Cerebellar cortex (tissue), 1 donor: ENCODE results near the gene TNFAIP8L3.
"Not testable (repeated sequence)": the region's sequence is repeated elsewhere in the genome, so short reads cannot be mapped to it uniquely, and the experiment has no call there.

Source experiments
- DNase-seq: peaks from one replicate; pipeline ENCODE4 v3.0.0-alpha.2; 2015; ENCODE audit warnings: low spot score

TNFAIP8L3 gene

DNA sequence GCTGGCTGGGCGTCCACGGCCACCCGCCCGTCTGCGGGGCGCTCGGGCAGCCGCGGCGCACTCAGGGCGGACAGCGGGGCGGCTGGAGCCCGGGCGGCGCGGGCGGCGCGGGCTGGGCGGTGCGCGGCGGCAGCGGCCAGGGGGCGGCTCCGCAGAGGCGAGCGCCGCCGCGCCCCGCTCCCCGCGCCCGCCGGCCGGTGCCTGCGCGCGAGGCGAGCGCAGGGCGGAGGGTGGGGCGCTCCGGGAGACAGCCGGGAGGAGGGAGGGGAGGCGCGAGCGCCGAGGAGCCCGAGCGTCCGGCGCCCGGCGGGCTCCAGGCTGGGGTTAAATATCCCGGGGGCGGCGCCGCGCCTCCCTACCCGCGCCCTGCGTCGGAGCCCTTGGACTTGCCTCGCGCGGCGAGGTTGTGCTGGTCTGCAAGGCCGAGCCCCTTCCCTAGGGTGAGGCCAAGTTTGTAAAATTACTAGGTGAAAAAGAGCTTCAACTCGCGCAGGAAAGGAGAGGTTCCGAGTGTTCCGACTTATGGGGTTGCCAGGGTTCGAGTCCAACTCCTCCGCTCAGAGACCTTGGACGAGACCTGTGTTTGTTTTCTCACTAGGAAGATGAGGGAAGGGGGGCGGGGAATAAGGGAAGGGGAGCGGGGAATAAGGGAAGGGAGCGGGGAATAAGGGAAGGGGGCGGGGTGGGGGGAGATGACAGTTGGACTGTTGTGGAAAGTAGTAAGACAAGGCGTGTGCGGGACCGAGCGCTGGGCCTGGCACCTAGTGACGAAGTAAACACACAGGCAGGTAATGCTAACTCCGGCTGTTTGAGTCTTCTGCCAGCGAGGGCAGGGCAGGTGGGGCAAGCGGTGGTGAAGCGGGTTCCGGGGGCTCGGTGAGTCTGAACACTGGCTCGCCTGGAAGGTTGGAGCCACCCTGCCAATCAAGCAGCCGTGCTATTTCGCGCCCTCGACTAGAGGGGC, at the start of gene TNFAIP8L3:
Gene TNFAIP8L3, minus strand, starts transcription at position 301 of the 964 bp plus-strand sequence. CDS start 311 bp downstream, outside the sequence.
- DNase-seq: no peak

- no peak for DNase-seq
Observed at GRCh38 chr15:51144021-51144532, 49.4 kb upstream of the TNFAIP8L3 start.

DNA sequence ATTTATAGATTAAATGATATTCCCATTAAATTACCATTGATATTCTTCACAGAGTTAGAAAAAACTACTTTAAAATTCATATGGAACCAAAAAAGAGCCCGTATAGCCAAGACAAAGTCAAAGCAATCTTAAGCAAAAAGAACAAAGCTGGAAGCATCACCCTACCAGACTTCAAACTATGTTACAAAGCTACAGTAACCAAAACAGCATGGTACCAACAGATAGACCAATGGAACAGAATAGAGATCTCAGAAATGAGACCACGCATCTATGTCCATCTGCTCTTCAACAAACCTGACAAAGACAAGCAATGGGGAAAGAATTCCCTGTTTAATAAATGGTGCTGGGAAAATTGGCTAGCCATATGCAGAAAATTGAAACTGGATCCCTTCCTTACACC, 45.6 kb upstream of the TNFAIP8L3 start:
- DNase-seq: not testable (repeated sequence)

GRCh38 chr15:51139091-51139490, 44.4 kb upstream of the TNFAIP8L3 start:
- DNase-seq: no peak

GRCh38 chr15:51137880-51138430, 43.2 kb upstream of the TNFAIP8L3 start:
- DNase-seq: no peak

DNA sequence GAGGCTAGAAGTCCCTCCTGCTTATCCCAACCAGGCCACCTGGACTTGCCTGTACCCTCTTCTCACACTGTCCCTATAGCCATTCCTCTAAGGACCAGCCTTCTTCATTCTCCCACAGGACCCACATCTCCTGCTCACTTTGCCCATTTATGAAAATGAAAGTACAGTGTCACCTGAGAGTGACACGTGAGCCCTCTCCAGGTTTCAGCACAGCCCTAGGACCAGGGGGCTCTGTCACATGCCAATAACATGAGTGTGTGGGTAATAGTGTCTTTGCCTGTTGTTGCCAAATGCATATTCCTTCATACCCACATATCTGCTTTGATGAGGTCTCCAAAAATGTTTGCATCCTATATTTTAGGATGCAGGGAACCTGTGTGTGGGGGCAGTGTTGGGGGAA, 42.3 kb upstream of the TNFAIP8L3 start:
- no peak for DNase-seq

DNA sequence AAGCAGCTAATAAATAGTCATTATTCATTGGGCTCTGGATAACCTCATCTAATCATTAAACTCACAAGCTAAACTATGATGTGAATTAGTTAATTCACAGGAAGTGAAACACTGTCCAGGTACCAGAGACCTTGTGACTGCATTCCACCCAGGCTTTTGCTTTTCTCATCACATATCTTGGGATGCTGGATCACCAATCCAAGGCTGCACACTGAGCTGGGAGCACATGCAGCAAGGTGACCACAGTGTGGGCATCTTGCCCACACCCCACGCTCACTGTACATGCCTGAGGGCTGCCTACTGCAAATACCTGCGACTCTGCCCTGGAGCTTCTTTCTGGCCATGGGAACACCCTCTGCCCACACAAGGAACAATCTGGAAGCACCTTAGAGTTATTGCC, 40.6 kb upstream of the TNFAIP8L3 start:
- no peak for DNase-seq

DNA sequence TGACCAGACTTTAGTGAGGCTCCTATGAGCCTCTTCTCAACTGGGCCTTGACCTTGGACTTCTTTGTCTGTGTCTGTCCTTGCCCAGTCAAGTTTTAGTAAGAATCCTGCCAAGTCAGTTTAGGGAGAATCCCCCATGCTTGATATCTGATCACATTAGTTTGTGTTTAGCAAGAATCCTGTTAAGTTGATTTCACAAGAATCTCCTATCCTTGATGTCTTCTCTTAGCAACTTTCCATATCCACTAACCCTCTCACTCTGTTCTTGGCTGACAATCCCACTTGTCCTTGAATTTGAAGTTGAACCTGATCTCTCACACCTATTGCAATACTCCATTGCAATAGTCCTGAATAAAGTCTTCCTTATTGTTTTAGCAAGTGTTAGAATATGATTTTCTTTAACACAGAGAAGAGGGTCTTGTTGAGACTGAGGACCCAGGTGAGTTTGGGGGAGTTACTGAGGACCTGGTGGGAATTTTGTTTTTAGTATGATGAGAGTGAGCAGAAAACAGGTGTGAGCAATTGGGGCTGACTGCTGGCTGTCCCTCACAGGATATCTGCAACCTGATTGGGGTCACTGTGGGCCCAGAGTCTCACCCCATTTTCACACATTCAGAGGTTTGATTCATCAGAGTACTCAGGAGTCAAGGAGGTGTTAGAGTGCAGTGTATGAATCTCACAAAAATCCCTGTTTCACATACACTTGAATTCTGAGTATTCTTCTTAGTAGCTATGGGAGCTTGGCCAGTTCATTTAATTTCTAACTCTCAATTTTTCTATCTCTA, 39.9 kb upstream of the TNFAIP8L3 start:
- no peak for DNase-seq

- no peak for DNase-seq
Observed at GRCh38 chr15:51133140-51133765, 38.5 kb upstream of the TNFAIP8L3 start.

GRCh38 chr15:51132384-51133139, 37.9 kb upstream of the TNFAIP8L3 start:
- peak; percentile 22 for DNase-seq

- no peak for DNase-seq
Observed at GRCh38 chr15:51131596-51132290, 37.0 kb upstream of the TNFAIP8L3 start.

- DNase-seq: no peak
Observed at GRCh38 chr15:51130344-51130743, 35.6 kb upstream of the TNFAIP8L3 start.

DNA sequence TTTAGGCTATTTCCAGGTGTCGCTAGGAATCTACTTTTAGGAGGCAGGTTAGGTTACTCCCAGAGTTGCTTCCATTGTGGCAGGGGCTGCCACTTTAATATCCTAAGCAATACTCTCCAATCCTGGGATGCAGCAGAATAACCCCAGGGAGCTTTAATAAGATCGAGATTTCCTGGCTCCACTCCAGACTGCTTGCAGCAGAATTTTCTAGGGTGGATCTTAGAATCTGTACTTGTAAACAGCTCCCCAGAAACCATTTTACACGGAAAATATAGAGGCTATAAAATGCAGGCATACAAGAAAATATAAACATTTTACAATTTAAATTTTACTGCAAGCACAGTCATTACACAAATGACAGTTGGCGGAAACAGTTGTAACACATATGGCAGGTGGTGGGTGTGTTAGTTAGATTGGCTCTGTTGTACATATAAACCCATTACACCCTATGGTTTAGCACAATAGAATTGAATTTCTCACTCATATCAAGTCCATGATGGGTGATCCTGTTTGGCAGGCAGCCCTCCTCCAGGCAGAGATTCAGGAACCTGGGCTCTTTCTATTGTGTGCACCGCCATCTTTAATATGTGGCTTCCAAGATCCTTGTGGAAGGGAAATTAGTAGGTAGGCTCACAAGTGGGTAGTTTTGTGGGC, 35.0 kb upstream of the TNFAIP8L3 start:
- peak; percentile 4 for DNase-seq

- no peak for DNase-seq
Observed at GRCh38 chr15:51128701-51129100, 34.0 kb upstream of the TNFAIP8L3 start.

GRCh38 chr15:51126842-51127241, 32.1 kb upstream of the TNFAIP8L3 start:
- no peak for DNase-seq

DNA sequence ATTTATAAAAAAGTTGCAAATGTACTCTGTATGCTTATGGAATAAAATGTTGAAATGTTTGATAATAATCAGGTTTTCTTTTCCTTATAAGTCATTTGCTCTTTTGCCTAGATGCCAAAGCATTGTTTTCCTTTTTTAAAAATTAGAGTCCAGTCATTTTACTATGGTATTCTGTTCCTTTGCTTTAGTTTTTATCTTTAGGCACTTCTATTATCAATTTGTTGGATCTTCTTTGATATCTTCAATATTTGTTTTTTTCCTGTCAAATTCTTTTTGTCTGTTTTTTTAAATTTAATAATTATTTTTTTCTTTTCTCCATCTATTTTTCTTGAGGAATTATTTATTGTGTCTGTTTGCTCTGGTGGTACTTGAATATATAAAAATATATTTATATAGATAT, 28.3 kb upstream of the TNFAIP8L3 start:
- DNase-seq: not testable (repeated sequence)

DNA sequence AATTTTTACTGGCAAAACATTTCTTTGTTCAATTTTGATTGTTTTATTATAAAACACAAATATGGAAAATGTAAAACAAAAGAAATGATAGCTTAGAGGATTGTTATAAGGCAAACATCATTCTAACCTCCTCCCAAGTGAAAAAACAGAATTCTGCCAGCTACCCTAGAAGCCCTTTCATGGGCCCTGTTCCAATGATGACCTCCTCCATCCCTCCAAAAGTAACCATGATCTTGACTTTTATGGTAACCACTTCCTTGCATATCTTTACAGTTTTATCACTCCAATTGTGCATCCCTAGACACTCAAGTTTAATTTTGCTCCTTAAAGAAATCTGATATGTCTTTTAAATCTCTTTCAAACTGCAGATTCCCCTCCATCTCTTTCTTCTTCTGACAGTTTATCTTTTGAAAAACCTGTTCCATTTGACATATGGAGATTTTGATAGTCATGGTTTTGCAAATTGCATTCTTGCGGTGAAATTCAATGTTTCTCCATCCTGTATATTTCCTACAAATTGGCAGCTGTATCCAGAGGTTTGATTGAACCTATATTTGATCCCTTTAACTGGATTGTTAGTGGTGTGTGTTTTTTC, 27.0 kb upstream of the TNFAIP8L3 start:
- DNase-seq: no peak

DNA sequence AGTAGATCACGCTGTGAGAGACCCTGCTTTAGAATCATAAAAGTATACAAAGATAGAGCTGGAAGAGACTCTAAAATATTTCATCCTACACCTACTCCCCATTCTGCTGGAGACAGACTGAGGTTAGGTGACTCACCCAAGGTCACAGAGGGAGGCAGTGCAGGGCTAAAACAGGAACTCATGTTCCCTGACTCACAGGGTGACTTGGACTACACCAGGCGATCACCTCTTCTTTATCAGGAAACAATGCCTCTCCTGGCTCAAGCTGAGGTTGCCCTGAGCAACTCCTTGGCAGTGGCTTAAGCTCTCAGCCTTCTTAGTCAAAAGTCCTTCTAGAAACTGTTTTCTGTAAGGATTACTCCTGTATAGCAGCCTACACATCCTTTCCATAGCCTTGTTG, 26.4 kb upstream of the TNFAIP8L3 start:
- no peak for DNase-seq

DNA sequence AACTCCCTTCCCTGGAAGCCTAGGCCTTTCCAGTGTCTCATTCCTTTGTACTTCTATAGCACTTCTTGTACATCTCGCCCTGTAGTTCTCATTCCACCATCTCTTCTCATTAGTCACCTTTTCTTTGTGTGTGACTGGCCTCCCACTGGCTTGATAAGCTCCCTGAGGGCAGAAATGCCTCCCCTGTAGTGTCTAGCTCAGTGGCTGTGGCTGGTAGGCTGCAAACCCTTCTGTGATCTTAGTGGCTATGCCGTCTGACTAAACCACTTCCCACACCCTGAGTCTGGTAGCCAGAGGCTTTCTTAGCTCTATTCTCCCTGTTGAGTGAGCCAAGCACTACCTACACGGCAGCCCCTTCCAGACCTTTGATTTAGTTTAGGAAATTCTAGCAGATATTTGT, 24.4 kb upstream of the TNFAIP8L3 start:
- no peak for DNase-seq

DNA sequence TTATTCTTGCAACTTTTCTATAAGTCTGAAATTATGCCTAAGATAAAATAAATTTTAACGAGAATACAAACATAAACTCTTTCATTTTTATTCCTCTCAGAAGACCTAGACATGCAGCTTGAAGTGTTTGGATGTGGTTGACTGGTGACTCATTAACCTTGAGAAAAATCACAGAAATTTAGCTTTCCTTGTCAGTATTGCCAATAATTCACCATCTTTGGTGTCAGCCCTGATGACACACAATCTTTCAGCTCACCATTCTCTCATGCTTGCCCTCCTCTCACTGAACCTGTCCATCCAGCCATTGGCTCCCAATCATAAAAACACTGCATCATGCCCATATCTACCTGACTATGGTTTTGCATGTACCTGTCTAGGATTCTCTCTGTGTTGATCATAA, 22.6 kb upstream of the TNFAIP8L3 start:
- DNase-seq: no peak
